MM.1S (cell line): ENCODE results near the gene FEM1A.

ENCODE experiments used
- DNase-seq: peaks from one replicate; pipeline ENCODE4 v3.0.0-alpha.2; 2015
- H2AFZ ChIP-seq: fragments of 300-600 bp; sonication (generic); 2 replicates; pipeline ENCODE4 v1.6.0; 2016; ENCODE audit warnings: antibody characterized with exemption, low read length
- H3F3A ChIP-seq: fragments of 300-600 bp; sonication (generic); 2 replicates; pipeline ENCODE4 v1.6.1; 2016; ENCODE audit warnings: mild to moderate bottlenecking, antibody characterized with exemption, low read length, moderate library complexity, mixed read lengths; ENCODE audit not compliant: insufficient read depth
- H3K27ac ChIP-seq: fragments of 300-600 bp; sonication (generic); 2 replicates; pipeline ENCODE4 v1.5.1; 2016; ENCODE audit warnings: mild to moderate bottlenecking, low read length
- H3K27me3 ChIP-seq: fragments of 300-600 bp; sonication (generic); replicated peaks from 2 replicates; pipeline ENCODE4 v1.6.0; 2016; ENCODE audit warnings: low read length; ENCODE audit not compliant: insufficient read depth
- H3K36me3 ChIP-seq: fragments of 300-600 bp; sonication (generic); replicated peaks from 2 replicates; pipeline ENCODE4 v1.6.1; 2016; ENCODE audit warnings: mild to moderate bottlenecking, low read length, mixed read lengths; ENCODE audit not compliant: insufficient read depth
- H3K4me1 ChIP-seq: fragments of 300-600 bp; sonication (generic); 2 replicates; pipeline ENCODE4 v1.6.1; 2016; ENCODE audit warnings: low read length, mixed read lengths
- H3K4me2 ChIP-seq: fragments of 300-600 bp; sonication (generic); 2 replicates; pipeline ENCODE4 v1.6.0; 2016; ENCODE audit warnings: low read depth, low read length
- H3K4me3 ChIP-seq: fragments of 300-600 bp; sonication (generic); 2 replicates; pipeline ENCODE4 v1.5.1; 2016; ENCODE audit warnings: low read length, mixed read lengths
- H3K79me2 ChIP-seq: fragments of 300-600 bp; sonication (generic); 2 replicates; pipeline ENCODE4 v1.6.1; 2016; ENCODE audit warnings: mixed run types, low read length, mixed read lengths
- H3K9ac ChIP-seq: fragments of 300-600 bp; sonication (generic); 2 replicates; pipeline ENCODE4 v1.6.1; 2016; ENCODE audit warnings: low read length, mixed read lengths
- H3K9me2 ChIP-seq: fragments of 300-600 bp; sonication (generic); replicated peaks from 2 replicates; pipeline ENCODE4 v1.6.1; 2016; ENCODE audit warnings: mild to moderate bottlenecking, low read length, mixed read lengths; ENCODE audit not compliant: insufficient read depth
- H3K9me3 ChIP-seq: fragments of 300-600 bp; sonication (generic); replicated peaks from 2 replicates; pipeline ENCODE4 v1.6.1; 2016; ENCODE audit warnings: mild to moderate bottlenecking, low read length, mixed read lengths; ENCODE audit not compliant: insufficient read depth
- H4K20me1 ChIP-seq: fragments of 300-600 bp; sonication (generic); 2 replicates; pipeline ENCODE4 v1.6.1; 2016; ENCODE audit warnings: mild to moderate bottlenecking, low read length, moderate library complexity, mixed read lengths; ENCODE audit not compliant: insufficient read depth
- EZH2 ChIP-seq: fragments of 300-600 bp; sonication (generic); optimal IDR thresholded peaks from 2 replicates; pipeline ENCODE3; 2017; ENCODE audit warnings: low read depth, mild to moderate bottlenecking, antibody characterized with exemption, low read length, mixed read lengths
- EZH2phosphoT487 ChIP-seq: fragments of 300-600 bp; sonication (generic); IDR thresholded peaks from 2 replicates; pipeline ENCODE4 v1.6.1; 2018; ENCODE audit warnings: antibody characterized with exemption, low read length
- TF ChIP-seq, protein P1 (sequence below): fragments of 300-600 bp; sonication (generic); IDR thresholded peaks from 2 replicates; pipeline ENCODE4 v1.5.1; 2016; ENCODE audit warnings: antibody characterized with exemption, low read length, mixed read lengths

Gene FEM1A

GRCh38 chr19:4748589-4748988, 42.9 kb upstream of the FEM1A start:
- Histone ChIP-seq H3K9ac (no peak overlapping the region), H3K9me3 (no peaks in the 10 kb centered on the region), H4K20me1 (no peaks in the 10 kb centered on the region), H3K4me2 (peak overlapping the region; percentile 11; the same call in 1 of the 2 replicates), H3K9me2 (no peaks in the 10 kb centered on the region), H3K79me2 (no peaks in the 10 kb centered on the region), H3K36me3 (no peaks in the 10 kb centered on the region), H3F3A (no peaks in the 10 kb centered on the region), H3K27me3 (peaks cover 79% of the 10 kb centered on the region), H3K4me3 (no peak overlapping the region), H3K27ac (no peak overlapping the region), H3K4me1 (no peaks in the 10 kb centered on the region), H2AFZ (no peak overlapping the region)
- no peak for DNase-seq
- no peak for TF ChIP-seq EZH2phosphoT487
- TF ChIP-seq EZH2 = no peak
- TF ChIP-seq, protein P1, sequence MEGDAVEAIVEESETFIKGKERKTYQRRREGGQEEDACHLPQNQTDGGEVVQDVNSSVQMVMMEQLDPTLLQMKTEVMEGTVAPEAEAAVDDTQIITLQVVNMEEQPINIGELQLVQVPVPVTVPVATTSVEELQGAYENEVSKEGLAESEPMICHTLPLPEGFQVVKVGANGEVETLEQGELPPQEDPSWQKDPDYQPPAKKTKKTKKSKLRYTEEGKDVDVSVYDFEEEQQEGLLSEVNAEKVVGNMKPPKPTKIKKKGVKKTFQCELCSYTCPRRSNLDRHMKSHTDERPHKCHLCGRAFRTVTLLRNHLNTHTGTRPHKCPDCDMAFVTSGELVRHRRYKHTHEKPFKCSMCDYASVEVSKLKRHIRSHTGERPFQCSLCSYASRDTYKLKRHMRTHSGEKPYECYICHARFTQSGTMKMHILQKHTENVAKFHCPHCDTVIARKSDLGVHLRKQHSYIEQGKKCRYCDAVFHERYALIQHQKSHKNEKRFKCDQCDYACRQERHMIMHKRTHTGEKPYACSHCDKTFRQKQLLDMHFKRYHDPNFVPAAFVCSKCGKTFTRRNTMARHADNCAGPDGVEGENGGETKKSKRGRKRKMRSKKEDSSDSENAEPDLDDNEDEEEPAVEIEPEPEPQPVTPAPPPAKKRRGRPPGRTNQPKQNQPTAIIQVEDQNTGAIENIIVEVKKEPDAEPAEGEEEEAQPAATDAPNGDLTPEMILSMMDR = no peak

GRCh38 chr19:4749870-4750590, 41.5 kb upstream of the FEM1A start:
- Histone ChIP-seq H3F3A (no peaks in the 10 kb centered on the region), H3K79me2 (no peaks in the 10 kb centered on the region), H3K27me3 (peaks cover 81% of the 10 kb centered on the region), H3K36me3 (no peaks in the 10 kb centered on the region), H4K20me1 (no peaks in the 10 kb centered on the region), H3K4me2 (no peak overlapping the region), H3K9me2 (no peaks in the 10 kb centered on the region), H3K4me3 (no peak overlapping the region), H2AFZ (no peak overlapping the region), H3K9me3 (no peaks in the 10 kb centered on the region), H3K9ac (no peak overlapping the region), H3K27ac (no peak overlapping the region), H3K4me1 (no peaks in the 10 kb centered on the region)
- no peak for TF ChIP-seq EZH2phosphoT487
- TF ChIP-seq, protein P1 = no peak
- TF ChIP-seq EZH2 = no peak
- DNase-seq = no peak

- no peak overlapping the region for H3K4me2 ChIP-seq
- DNase-seq = no peak
These were observed 37.3 kb upstream of the FEM1A start for GRCh38 chr19:4754248-4754647.

More at GRCh38 chr19:4754248-4754647, 37.3 kb upstream of the FEM1A start:
- H4K20me1 ChIP-seq = no peaks in the 10 kb centered on the region
- TF ChIP-seq, protein P1 = no peak
- TF ChIP-seq EZH2 = no peak
- TF ChIP-seq EZH2phosphoT487 = no peak
- no peak overlapping the region for H3K9ac ChIP-seq
- no peaks in the 10 kb centered on the region for H3K9me3 ChIP-seq
- no peak overlapping the region for H3K4me3 ChIP-seq
- no peaks in the 10 kb centered on the region for H3K9me2 ChIP-seq
- H3K36me3 ChIP-seq = no peaks in the 10 kb centered on the region
- no peaks in the 10 kb centered on the region for H3F3A ChIP-seq
- no peak overlapping the region for H3K27ac ChIP-seq
- no peaks in the 10 kb centered on the region for H3K4me1 ChIP-seq
- H3K27me3 ChIP-seq = peaks cover 80% of the 10 kb centered on the region
- no peak overlapping the region for H2AFZ ChIP-seq
- H3K79me2 ChIP-seq = no peaks in the 10 kb centered on the region
